Large intestine (tissue), 3 donors: ENCODE data around the gene SVIL. TPM values are rescaled to one million over a fixed set of nuclear protein-coding genes. Genes with fewer than 3 reads are reported as not detected.
"Not testable (repeated sequence)": the region's sequence is repeated elsewhere in the genome, so short reads cannot be mapped to it uniquely, and the experiment has no call there.

Source experiments
- DNase-seq, 2 donors: peaks; one replicate each; pipeline versions ENCODE4 v3.0.0 to v3.0.0-alpha.2; 2013
- H3K27ac ChIP-seq: one replicate; pipeline ENCODE4 v1.5.1; 2013; ENCODE audit warnings: low read length
- H3K27me3 ChIP-seq: 2 replicates; pipeline ENCODE4 v1.6.1; 2013; ENCODE audit warnings: low read length; ENCODE audit not compliant: control insufficient read depth, insufficient read depth
- H3K36me3 ChIP-seq: 2 replicates; pipeline ENCODE4 v1.6.1; 2013; ENCODE audit warnings: low read length; ENCODE audit not compliant: control insufficient read depth, insufficient read depth
- H3K4me1 ChIP-seq: one replicate; pipeline ENCODE4 v1.6.1; 2013; ENCODE audit warnings: low read length; ENCODE audit not compliant: control insufficient read depth, insufficient read depth
- H3K4me3 ChIP-seq: one replicate; pipeline ENCODE4 v1.5.1; 2013; ENCODE audit warnings: low read length
- H3K9me3 ChIP-seq: one replicate; pipeline ENCODE4 v1.6.1; 2013; ENCODE audit warnings: mild to moderate bottlenecking, low read depth, low read length, moderate library complexity; ENCODE audit not compliant: control insufficient read depth
- WGBS: methylation state at CpG from one replicate; pipeline ENCODE4 v1.1.5; 2013; ENCODE audit warnings: low lambda C conversion rate; ENCODE audit not compliant: insufficient coverage; 5-methylcytosine and 5-hydroxymethylcytosine counted together
- polyA plus RNA-seq: library from polyadenylated mRNA; unstranded; fragments of 120-200 nt; gene quantifications from one replicate; pipeline ENCODE4 v1.2.1, GENCODE V29; 2013

Gene SVIL
- polyA plus RNA-seq, 1 donor: 42.2 TPM

DNA sequence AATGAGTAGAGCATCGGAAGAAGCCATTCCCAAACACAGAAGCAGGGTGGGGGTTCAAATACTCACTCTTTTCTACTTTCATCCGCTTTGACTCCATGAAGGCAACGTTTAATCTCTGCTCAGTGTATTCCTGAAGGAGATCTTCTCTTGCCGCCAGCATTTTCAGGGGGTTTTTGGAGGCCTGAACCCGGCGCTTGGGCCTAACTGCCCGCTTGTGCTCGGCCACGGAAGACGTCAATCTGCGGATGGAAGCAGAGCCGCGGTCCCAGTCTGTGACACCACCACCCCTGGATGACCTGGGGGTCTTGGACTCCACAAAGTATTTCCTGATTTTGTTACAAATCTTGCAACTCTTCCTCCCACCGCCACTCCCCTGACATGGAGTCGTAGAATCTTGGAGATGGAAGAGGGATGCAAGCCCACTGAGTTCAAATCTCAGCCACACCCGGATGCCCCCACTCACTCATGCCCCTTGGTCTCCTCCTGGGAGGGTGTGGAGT, 143.9 kb downstream of the SVIL start:
- H3K36me3 ChIP-seq: peaks cover 69% of the 10 kb centered on the region
- H3K27ac ChIP-seq: not testable (repeated sequence)
- WGBS: 100% methylated on average over 1 of the region's 16 CpGs

DNA sequence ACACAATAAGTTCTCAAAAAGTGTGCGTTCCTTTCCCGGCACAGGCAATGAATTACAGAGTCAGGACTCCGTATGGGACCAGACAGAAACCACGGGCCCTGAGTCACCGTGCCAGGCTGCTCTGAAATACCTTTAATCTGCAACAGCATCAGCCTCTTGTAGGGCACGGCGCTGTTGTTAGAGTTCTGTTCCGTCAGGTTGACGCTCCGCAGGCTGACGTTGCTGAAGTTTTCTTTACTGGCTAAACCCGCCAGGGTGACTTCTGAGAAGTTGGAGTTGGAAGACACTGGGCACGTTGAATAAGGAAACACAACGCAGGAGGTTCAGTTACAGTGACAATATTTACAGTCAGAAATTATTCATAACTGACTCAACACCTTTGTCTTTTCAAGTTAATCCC, 146.3 kb downstream of the SVIL start:
- peaks cover 58% of the 10 kb centered on the region for H3K36me3 ChIP-seq
- WGBS: no CpG with 5 or more reads among the region's 14 CpGs
- H3K9me3 ChIP-seq, H3K4me3 ChIP-seq, H3K4me1 ChIP-seq, H3K27ac ChIP-seq, H3K27me3 ChIP-seq, DNase-seq: not testable (repeated sequence)

More for the DNA sequence above, 143.9 kb downstream of the SVIL start:
- not testable (repeated sequence) for H3K27me3 ChIP-seq, H3K4me3 ChIP-seq, DNase-seq, H3K9me3 ChIP-seq, H3K4me1 ChIP-seq

GRCh38 chr10:29487884-29488266, 146.9 kb downstream of the SVIL start:
- H3K4me3 ChIP-seq, H3K9me3 ChIP-seq, DNase-seq, H3K4me1 ChIP-seq, H3K27me3 ChIP-seq, H3K27ac ChIP-seq: not testable (repeated sequence)
- peaks cover 55% of the 10 kb centered on the region for H3K36me3 ChIP-seq
- no CpG with 5 or more reads among the region's 7 CpGs for WGBS

GRCh38 chr10:29487032-29487883, 147.5 kb downstream of the SVIL start:
- H3K36me3 ChIP-seq: peaks cover 49% of the 10 kb centered on the region
- not testable (repeated sequence) for H3K27ac ChIP-seq, DNase-seq, H3K27me3 ChIP-seq, H3K4me3 ChIP-seq, H3K4me1 ChIP-seq, H3K9me3 ChIP-seq
- WGBS: no CpG with 5 or more reads among the region's 21 CpGs

GRCh38 chr10:29486433-29486832, 148.3 kb downstream of the SVIL start:
- no CpG with 5 or more reads among the region's 1 CpG for WGBS
- H3K36me3 ChIP-seq: peaks cover 41% of the 10 kb centered on the region
- no peaks in the 10 kb centered on the region for H3K27me3 ChIP-seq
- no peak for DNase-seq
- no peak overlapping the region for H3K27ac ChIP-seq
- no peaks in the 10 kb centered on the region for H3K4me1 ChIP-seq
- H3K4me3 ChIP-seq: no peak overlapping the region
- H3K9me3 ChIP-seq: no peaks in the 10 kb centered on the region

GRCh38 chr10:29484677-29485076, 150.1 kb downstream of the SVIL start:
- not testable (repeated sequence) for H3K27me3 ChIP-seq, H3K9me3 ChIP-seq, H3K4me1 ChIP-seq, DNase-seq, H3K27ac ChIP-seq, H3K4me3 ChIP-seq
- peaks cover 45% of the 10 kb centered on the region for H3K36me3 ChIP-seq
- WGBS: no CpG with 5 or more reads among the region's 8 CpGs

DNA sequence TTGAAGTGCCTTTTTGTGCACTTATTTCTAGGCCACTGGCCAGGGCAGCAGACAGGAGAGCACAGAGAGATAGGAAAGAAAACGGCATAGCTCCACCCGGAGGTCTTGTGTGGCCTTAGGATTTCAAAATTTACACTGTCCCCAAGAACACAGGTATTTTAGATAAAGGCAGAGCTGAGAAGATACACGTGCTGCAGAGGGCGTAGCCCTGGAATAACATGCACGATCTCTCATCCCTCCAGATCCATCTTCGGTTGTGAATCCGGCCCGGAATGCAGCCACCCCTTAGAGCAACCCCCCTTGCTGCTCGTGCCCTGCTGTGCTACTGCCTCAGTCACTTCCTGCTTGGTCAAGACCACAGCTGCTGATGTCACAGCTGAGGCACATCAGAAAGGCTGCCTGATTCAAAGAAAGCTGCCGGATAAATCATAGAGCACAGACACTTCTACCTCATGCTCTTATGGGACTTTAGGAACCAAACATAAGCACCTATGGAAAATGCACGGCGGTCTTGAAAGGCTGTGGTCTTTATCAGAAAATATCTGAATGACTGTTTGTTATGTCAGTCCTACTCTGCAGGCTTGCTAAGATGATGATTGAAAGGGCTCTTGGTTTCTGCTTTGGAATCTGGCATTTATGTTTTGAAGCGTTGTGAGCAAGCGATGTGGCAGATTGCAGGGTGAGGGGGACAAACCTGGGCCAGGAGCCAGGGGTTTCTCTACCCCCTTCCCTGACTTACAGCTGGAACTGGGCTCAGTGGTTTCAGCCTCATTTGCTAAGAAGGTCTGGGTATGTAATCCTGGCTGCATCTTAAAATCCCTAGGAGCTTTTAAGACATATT, 152.0 kb downstream of the SVIL start:
- Histone ChIP-seq H3K27me3 (no peaks in the 10 kb centered on the region), H3K36me3 (peaks cover 48% of the 10 kb centered on the region), H3K9me3 (no peaks in the 10 kb centered on the region), H3K4me3 (no peak overlapping the region), H3K4me1 (peaks cover 3% of the 10 kb centered on the region), H3K27ac (no peak overlapping the region)
- no CpG with 5 or more reads among the region's 14 CpGs for WGBS
- DNase-seq: no peak

DNA sequence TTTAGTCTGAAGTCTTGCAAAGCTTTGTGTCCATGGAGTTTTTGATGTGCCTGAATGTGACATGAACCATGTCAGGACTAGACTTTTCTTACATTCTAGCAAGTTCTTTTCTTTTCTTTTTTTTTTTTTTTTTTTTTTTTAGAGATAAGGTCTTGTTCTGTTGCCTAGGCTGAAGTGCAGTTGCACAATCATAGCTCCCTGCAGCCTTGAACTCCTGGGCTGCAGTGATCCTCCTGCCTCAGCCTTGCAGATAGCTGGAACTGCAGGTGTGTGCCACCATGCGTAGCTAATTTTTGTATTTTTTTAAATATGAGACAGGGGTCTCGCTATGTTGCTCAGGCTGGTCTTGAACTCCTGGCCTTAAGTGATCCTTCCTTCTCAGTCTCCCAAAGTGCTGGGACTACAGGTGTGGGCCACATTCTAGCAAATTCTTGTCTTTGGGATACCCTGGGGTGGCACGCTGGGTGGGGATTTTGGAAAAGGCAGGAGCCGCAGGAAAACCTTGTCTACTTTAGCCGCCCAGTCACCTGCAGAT, 152.8 kb downstream of the SVIL start:
- Histone ChIP-seq H3K27me3 (no peaks in the 10 kb centered on the region), H3K36me3 (peaks cover 42% of the 10 kb centered on the region), H3K4me1 (peaks cover 3% of the 10 kb centered on the region), H3K9me3 (no peaks in the 10 kb centered on the region), H3K27ac (no peak overlapping the region), H3K4me3 (no peak overlapping the region)
- peak in 1 of 2 donors; percentile 19 for DNase-seq
- 100% methylated on average over 2 of the region's 5 CpGs for WGBS

DNA sequence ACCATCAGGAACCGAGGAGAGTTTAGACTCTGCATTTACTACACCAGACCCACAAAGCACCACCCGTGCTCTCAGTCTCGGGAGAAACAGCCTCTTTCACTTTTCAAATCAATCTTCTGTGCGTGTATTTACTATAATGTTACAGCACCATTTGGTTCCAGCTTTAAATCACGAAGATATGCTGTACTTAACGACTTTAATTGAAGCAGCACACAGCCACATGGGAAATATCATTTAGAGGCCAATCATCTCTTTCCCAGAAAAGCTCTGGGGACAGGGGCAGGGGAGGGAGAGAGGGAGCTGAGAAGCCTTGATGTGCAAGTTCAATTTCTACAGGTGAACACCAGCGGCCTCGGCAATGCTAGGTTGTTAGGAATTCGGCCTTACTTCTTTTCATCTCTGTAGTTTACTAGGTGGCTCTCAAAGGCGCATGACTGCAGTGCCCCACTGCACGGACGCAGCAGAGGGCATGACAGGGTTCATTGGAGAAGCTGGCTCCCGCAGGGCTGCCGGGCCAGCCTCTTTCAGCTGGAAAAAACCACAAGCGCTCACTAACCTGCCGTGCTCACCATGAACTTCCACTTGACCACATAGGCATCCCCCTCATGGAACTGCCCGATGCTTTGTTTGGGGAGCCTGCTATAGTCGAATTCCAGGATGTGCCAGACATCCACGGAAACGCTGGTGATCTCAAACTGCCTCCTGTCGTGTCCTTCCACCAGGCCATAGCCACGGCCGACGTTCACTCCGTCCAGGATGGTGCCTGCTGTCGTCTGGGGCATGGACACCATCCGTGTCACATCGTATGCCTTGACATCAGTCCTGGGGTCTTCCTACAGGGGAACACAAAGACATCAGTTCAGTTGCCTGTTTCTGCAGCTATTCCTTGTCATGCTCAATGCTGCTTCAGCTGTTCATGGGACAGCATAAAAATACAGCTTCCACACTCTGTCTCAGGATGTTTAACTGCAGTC, 154.5 kb downstream of the SVIL start:
- no CpG with 5 or more reads among the region's 28 CpGs for WGBS
- H3K27ac ChIP-seq: no peak overlapping the region
- H3K4me1 ChIP-seq: peaks cover 3% of the 10 kb centered on the region

More for the DNA sequence above, 154.5 kb downstream of the SVIL start:
- Histone ChIP-seq H3K4me3 (no peak overlapping the region), H3K9me3 (no peaks in the 10 kb centered on the region), H3K27me3 (no peaks in the 10 kb centered on the region), H3K36me3 (peaks cover 35% of the 10 kb centered on the region)
- DNase-seq: no peak
